ENCODE data around the gene PLEKHM1.

The PLEKHM1 gene

DNA sequence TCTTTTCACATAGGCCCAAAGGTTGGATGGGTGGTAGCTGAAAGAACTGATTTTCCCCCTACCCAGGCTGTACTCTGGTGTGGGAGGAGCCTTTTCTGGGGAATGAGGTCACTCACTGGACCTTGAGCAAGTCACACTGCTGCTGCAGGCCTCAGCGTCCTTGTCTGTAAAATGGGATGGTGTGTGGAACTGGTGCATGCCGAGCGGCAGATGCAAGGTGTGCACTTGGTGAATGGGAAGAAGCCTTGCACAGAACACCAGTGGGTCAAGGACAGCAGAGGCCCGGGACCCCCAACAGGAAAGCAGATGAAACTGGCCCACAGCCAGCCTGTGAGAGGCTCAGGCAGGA lies 96.0 kb downstream of the PLEKHM1 start:
- no peaks in the 10 kb centered on the region for H3K9me2 ChIP-seq (replicated peaks; ENCODE audit: low read depth, low read length)
- H3K4me3 ChIP-seq (ENCODE audit: low read length, poor library complexity, severe bottlenecking) = no peak overlapping the region
- no peaks in the 10 kb centered on the region for H3K9me3 ChIP-seq (ENCODE audit: insufficient read depth, low read depth, low read length)
- H3K27me3 ChIP-seq (ENCODE audit: insufficient read depth, low read length, poor library complexity, severe bottlenecking) = no peaks in the 10 kb centered on the region
- no peak overlapping the region for H2AFZ ChIP-seq (ENCODE audit: low read length)
- H3K79me2 ChIP-seq (ENCODE audit: insufficient read depth, low read length) = no peaks in the 10 kb centered on the region
- no peak for TF ChIP-seq CTCF (conservative IDR thresholded peaks at IDR 0.05; ENCODE audit: low read length)
- no peak for TF ChIP-seq EZH2phosphoT487 (IDR thresholded peaks at IDR 0.05; ENCODE audit: borderline replicate concordance)
- peaks cover 25% of the 10 kb centered on the region; the same call in 1 of the 2 replicates for H3K36me3 ChIP-seq (ENCODE audit: insufficient read depth, low read length)
- H3K4me2 ChIP-seq (ENCODE audit: low read depth, low read length, poor library complexity, severe bottlenecking) = no peak overlapping the region
- H4K20me1 ChIP-seq (ENCODE audit: insufficient read depth, low read length, poor library complexity, severe bottlenecking) = no peaks in the 10 kb centered on the region
- no peaks in the 10 kb centered on the region for H3K4me1 ChIP-seq (ENCODE audit: insufficient read depth, low read length, poor library complexity, severe bottlenecking)
- no peaks in the 10 kb centered on the region for H3F3A ChIP-seq (ENCODE audit: low read depth)
- H3K9ac ChIP-seq (ENCODE audit: low read depth, low read length, poor library complexity, severe bottlenecking) = no peak overlapping the region

DNA sequence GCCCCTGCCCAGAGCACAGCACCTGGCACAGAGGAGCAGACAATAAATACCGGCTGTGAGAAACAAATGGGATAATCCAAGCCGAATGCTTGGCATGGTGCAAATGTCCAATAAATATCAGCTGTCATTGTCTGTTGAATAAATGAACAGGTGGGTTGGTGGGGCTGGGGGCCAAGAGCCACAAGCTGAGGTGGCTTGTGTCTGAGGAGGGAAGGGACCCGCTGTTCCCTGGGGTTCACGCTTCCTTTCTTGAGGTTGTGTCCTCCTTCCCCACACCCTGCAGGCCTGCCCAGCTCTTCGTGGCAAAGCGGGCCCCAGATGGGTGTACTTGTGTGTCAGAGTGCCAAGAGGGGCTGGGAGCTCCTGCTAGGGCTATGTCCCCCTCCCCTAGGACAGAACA lies 96.4 kb downstream of the PLEKHM1 start:
- no peak overlapping the region for H3K9ac ChIP-seq (ENCODE audit: low read depth, low read length, poor library complexity, severe bottlenecking)

DNA sequence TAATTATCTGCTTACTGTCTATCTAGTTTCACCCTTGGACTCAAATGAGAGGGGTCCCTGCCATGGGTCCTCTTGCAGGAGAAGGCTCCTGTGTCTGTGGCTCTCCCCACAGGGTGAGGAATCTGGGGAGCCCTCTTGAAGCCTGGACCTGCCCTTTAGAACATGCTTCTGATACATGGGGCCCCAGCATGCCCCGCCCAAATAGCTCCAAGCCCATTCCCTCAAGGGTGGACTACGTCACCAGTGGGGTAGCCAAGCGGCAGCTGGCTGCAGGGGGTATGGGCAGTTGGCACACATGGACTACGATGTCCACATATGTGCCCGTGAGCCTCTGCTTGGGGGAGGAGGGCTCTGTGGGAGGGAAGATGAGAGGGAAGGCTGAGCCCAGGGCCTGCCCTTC lies 97.1 kb downstream of the PLEKHM1 start:
- H4K20me1 ChIP-seq (ENCODE audit: insufficient read depth, low read length, poor library complexity, severe bottlenecking) = no peaks in the 10 kb centered on the region
- no peak overlapping the region for H3K4me3 ChIP-seq (ENCODE audit: low read length, poor library complexity, severe bottlenecking)
- peaks cover 23% of the 10 kb centered on the region; the same call in 1 of the 2 replicates for H3K36me3 ChIP-seq (ENCODE audit: insufficient read depth, low read length)

More for the DNA sequence above, 96.4 kb downstream of the PLEKHM1 start:
- no peak overlapping the region for H3K4me2 ChIP-seq (ENCODE audit: low read depth, low read length, poor library complexity, severe bottlenecking)
- H2AFZ ChIP-seq (ENCODE audit: low read length) = no peak overlapping the region
- H3K36me3 ChIP-seq (ENCODE audit: insufficient read depth, low read length) = peaks cover 23% of the 10 kb centered on the region; the same call in 1 of the 2 replicates
- no peak for TF ChIP-seq CTCF (conservative IDR thresholded peaks at IDR 0.05; ENCODE audit: low read length)
- no peak for TF ChIP-seq EZH2phosphoT487 (IDR thresholded peaks at IDR 0.05; ENCODE audit: borderline replicate concordance)
- no peak overlapping the region for H3K4me3 ChIP-seq (ENCODE audit: low read length, poor library complexity, severe bottlenecking)
- no peaks in the 10 kb centered on the region for H4K20me1 ChIP-seq (ENCODE audit: insufficient read depth, low read length, poor library complexity, severe bottlenecking)
- H3K4me1 ChIP-seq (ENCODE audit: insufficient read depth, low read length, poor library complexity, severe bottlenecking) = no peaks in the 10 kb centered on the region
- no peaks in the 10 kb centered on the region for H3K9me2 ChIP-seq (replicated peaks; ENCODE audit: low read depth, low read length)
- H3F3A ChIP-seq (ENCODE audit: low read depth) = no peaks in the 10 kb centered on the region
- no peaks in the 10 kb centered on the region for H3K27me3 ChIP-seq (ENCODE audit: insufficient read depth, low read length, poor library complexity, severe bottlenecking)
- H3K79me2 ChIP-seq (ENCODE audit: insufficient read depth, low read length) = no peaks in the 10 kb centered on the region
- no peaks in the 10 kb centered on the region for H3K9me3 ChIP-seq (ENCODE audit: insufficient read depth, low read depth, low read length)

More for the DNA sequence above, 97.1 kb downstream of the PLEKHM1 start:
- no peak overlapping the region for H2AFZ ChIP-seq (ENCODE audit: low read length)
- H3K9ac ChIP-seq (ENCODE audit: low read depth, low read length, poor library complexity, severe bottlenecking) = no peak overlapping the region
- no peak overlapping the region for H3K4me2 ChIP-seq (ENCODE audit: low read depth, low read length, poor library complexity, severe bottlenecking)
- no peaks in the 10 kb centered on the region for H3K9me2 ChIP-seq (replicated peaks; ENCODE audit: low read depth, low read length)
- H3K79me2 ChIP-seq (ENCODE audit: insufficient read depth, low read length) = no peaks in the 10 kb centered on the region
- no peaks in the 10 kb centered on the region for H3K27me3 ChIP-seq (ENCODE audit: insufficient read depth, low read length, poor library complexity, severe bottlenecking)
- H3K4me1 ChIP-seq (ENCODE audit: insufficient read depth, low read length, poor library complexity, severe bottlenecking) = no peaks in the 10 kb centered on the region
- no peaks in the 10 kb centered on the region for H3F3A ChIP-seq (ENCODE audit: low read depth)
- no peak for TF ChIP-seq CTCF (conservative IDR thresholded peaks at IDR 0.05; ENCODE audit: low read length)
- TF ChIP-seq EZH2phosphoT487 (IDR thresholded peaks at IDR 0.05; ENCODE audit: borderline replicate concordance) = no peak
- no peaks in the 10 kb centered on the region for H3K9me3 ChIP-seq (ENCODE audit: insufficient read depth, low read depth, low read length)
